ENCODE results near the gene GAS2L2.

DNA sequence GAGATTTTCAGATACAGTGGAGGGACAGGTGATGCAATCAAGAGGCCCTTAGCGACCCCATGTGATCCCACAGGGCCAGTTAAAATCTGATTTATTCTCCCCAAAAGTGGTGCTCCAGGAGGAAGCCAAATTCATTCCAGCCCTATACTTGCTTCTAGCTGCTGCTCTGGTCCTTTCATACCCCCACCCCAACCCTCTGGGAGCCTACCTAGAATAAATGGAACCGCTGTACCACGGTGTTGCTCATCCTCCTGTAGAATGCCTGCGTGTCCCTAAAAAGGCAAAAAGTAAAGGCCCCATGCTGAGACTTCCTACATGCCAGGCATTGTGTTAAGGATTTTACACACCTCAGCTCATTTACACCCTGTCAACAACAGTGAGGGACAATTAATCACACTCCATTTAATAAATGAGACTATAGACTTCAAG lies 23.6 kb downstream of the GAS2L2 start:
- TF ChIP-seq EZH2 (IDR thresholded peaks at IDR 0.05; ENCODE audit: low read length, unreplicated experiment): no peak
- TF ChIP-seq CTCF (conservative IDR thresholded peaks at IDR 0.05; ENCODE audit: low read depth, low read length): no peak
- no peak for TF ChIP-seq EZH2phosphoT487 (IDR thresholded peaks at IDR 0.05; ENCODE audit: borderline replicate concordance, low read length)
